GM23248 (cell line): Measurements from ENCODE around the gene THAP2. TPM values are rescaled to one million over a fixed set of nuclear protein-coding genes. Genes with fewer than 3 reads are reported as not detected.

Experiments used
- DNase-seq: peaks from one replicate; pipeline ENCODE4 v3.0.0-alpha.2; 2015
- H2AFZ ChIP-seq: fragments of 200-600 bp; sonication (generic); 2 replicates; pipeline ENCODE4 v1.6.1; 2016; ENCODE audit warnings: antibody characterized with exemption
- H3F3A ChIP-seq: fragments of 200-600 bp; sonication (generic); 2 replicates; pipeline ENCODE4 v1.6.1; 2016; ENCODE audit warnings: mild to moderate bottlenecking, antibody characterized with exemption, mixed run types; ENCODE audit not compliant: insufficient read depth
- H3K27ac ChIP-seq: fragments of 200-600 bp; sonication (generic); 2 replicates; pipeline ENCODE4 v1.5.1; 2016; ENCODE audit warnings: mild to moderate bottlenecking
- H3K27me3 ChIP-seq: fragments of 200-600 bp; sonication (generic); replicated peaks from 2 replicates; pipeline ENCODE4 v1.6.1; 2016; ENCODE audit warnings: mild to moderate bottlenecking; ENCODE audit not compliant: insufficient read depth
- H3K36me3 ChIP-seq: fragments of 200-600 bp; sonication (generic); 2 replicates; pipeline ENCODE4 v1.6.1; 2016; ENCODE audit warnings: low read depth, mild to moderate bottlenecking
- H3K4me1 ChIP-seq: fragments of 200-600 bp; sonication (generic); 2 replicates; pipeline ENCODE4 v1.6.1; 2016; ENCODE audit warnings: mild to moderate bottlenecking; ENCODE audit not compliant: insufficient read depth
- H3K4me2 ChIP-seq: fragments of 200-600 bp; sonication (generic); one replicate; pipeline ENCODE4 v1.6.1; 2016; ENCODE audit warnings: mild to moderate bottlenecking; ENCODE audit not compliant: unreplicated experiment
- H3K4me3 ChIP-seq: fragments of 200-600 bp; sonication (generic); 2 replicates; pipeline ENCODE4 v1.5.1; 2016; ENCODE audit warnings: mild to moderate bottlenecking
- H3K79me2 ChIP-seq: fragments of 200-600 bp; sonication (generic); 2 replicates; pipeline ENCODE4 v1.6.1; 2016; ENCODE audit warnings: mild to moderate bottlenecking; ENCODE audit not compliant: insufficient read depth
- H3K9ac ChIP-seq: fragments of 200-600 bp; sonication (generic); 2 replicates; pipeline ENCODE4 v1.6.1; 2016; ENCODE audit warnings: mild to moderate bottlenecking
- H3K9me2 ChIP-seq: fragments of 200-600 bp; sonication (generic); 2 replicates; pipeline ENCODE4 v1.6.1; 2016; ENCODE audit warnings: mixed run types, mild to moderate bottlenecking, moderate library complexity; ENCODE audit not compliant: insufficient read depth
- H3K9me3 ChIP-seq: fragments of 200-600 bp; sonication (generic); one replicate; pipeline ENCODE4 v1.6.1; 2017; ENCODE audit warnings: low read depth
- H4K20me1 ChIP-seq: fragments of 200-600 bp; sonication (generic); 2 replicates; pipeline ENCODE4 v1.6.0; 2016; ENCODE audit not compliant: insufficient read depth
- EZH2 ChIP-seq: fragments of 200-600 bp; sonication (generic); IDR thresholded peaks from 2 replicates; pipeline ENCODE4 v1.6.1; 2018; ENCODE audit warnings: antibody characterized with exemption, mild to moderate bottlenecking; ENCODE audit not compliant: insufficient read depth, poor library complexity, severe bottlenecking
- EZH2phosphoT487 ChIP-seq: fragments of 200-600 bp; sonication (generic); IDR thresholded peaks from 2 replicates; pipeline ENCODE4 v1.6.1; 2018; ENCODE audit warnings: antibody characterized with exemption, moderate library complexity, mild to moderate bottlenecking, low read depth; ENCODE audit not compliant: insufficient read depth
- WGBS, 2 experiments: methylation state at CpG; one replicate each; pipeline ENCODE4 v1.1.6; 2015 to 2017; ENCODE audit warnings: low lambda C conversion rate in 2 of 2, low coverage in 1 of 2; ENCODE audit errors: missing lambda C conversion rate in 2 of 2; 5-methylcytosine and 5-hydroxymethylcytosine counted together
- in situ Hi-C: fragments of 300-500 bp; cut with MboI; formaldehyde crosslinking; loops from 2 replicates; pipeline ENCODE4 v1.15.0; 2020
- polyA plus RNA-seq: library from polyadenylated mRNA; unstranded; fragments of >200 nt; fragmentation: Nextera tagmentation; extraction: Ambion mirVana; gene quantifications from 2 replicates; pipeline ENCODE4 v1.2.1, GENCODE V29; 2016
- total RNA-seq: library from RNA; depleted of rRNA; stranded (reverse); fragments of >200 nt; shearing (Covaris generic); gene quantifications from 2 replicates; pipeline ENCODE4 v1.2.3, GENCODE V29; 2014

Gene THAP2
- total and polyA plus RNA-seq, 2 experiments from 2014 or later = 7.0 to 10.3 TPM

- no peak for DNase-seq
- Histone ChIP-seq H3K9me3 (no peaks in the 10 kb centered on the region), H3K9me2 (no peaks in the 10 kb centered on the region), H3K36me3 (0 out of 2 replicates have a peak, but pooled peaks cover 4% of the 10 kb centered on the region), H3K4me2 (no peak overlapping the region), H3K27ac (no peak overlapping the region), H4K20me1 (no peaks in the 10 kb centered on the region), H3K4me3 (no peak overlapping the region), H2AFZ (no peak overlapping the region), H3K9ac (no peak overlapping the region), H3F3A (no peaks in the 10 kb centered on the region), H3K27me3 (no peaks in the 10 kb centered on the region), H3K4me1 (no peaks in the 10 kb centered on the region), H3K79me2 (no peaks in the 10 kb centered on the region)
- in situ Hi-C loops = no loop called here
- WGBS, 2 experiments = 93 to 94% methylated on average over 2 of the region's 2 CpGs
- TF ChIP-seq EZH2 (no peak), EZH2phosphoT487 (no peak)
Measured at GRCh38 chr12:71703206-71703605, 39.1 kb downstream of the THAP2 start.

GRCh38 chr12:71704920-71705319 lies 40.8 kb downstream of the THAP2 start:
- 78 to 85% methylated on average over 2 of the region's 2 CpGs for WGBS, 2 experiments
- no peak for TF ChIP-seq EZH2
- no peak for TF ChIP-seq EZH2phosphoT487
- 0 out of 2 replicates have a peak, but pooled peaks cover 4% of the 10 kb centered on the region for H3K36me3 ChIP-seq

GRCh38 chr12:71708658-71709057 lies 44.6 kb downstream of the THAP2 start:
- H3K9ac ChIP-seq = no peak overlapping the region
- H4K20me1 ChIP-seq = no peaks in the 10 kb centered on the region
- no peaks in the 10 kb centered on the region for H3K9me3 ChIP-seq
- DNase-seq = peak; percentile 59
- H3K4me1 ChIP-seq = peaks cover 19% of the 10 kb centered on the region
- no peaks in the 10 kb centered on the region for H3K27me3 ChIP-seq
- no peaks in the 10 kb centered on the region for H3K36me3 ChIP-seq
- in situ Hi-C loops = no loop called here
- no peaks in the 10 kb centered on the region for H3K9me2 ChIP-seq
- peaks cover 18% of the 10 kb centered on the region for H3F3A ChIP-seq
- H3K79me2 ChIP-seq = no peaks in the 10 kb centered on the region
- TF ChIP-seq EZH2phosphoT487 (no peak), EZH2 (no peak)
- H3K4me3 ChIP-seq = no peak overlapping the region
- no peak overlapping the region for H3K27ac ChIP-seq
- WGBS, 2 experiments = 94 to 95% methylated on average over 1 of the region's 1 CpG
- no peak overlapping the region for H2AFZ ChIP-seq
- no peak overlapping the region for H3K4me2 ChIP-seq

More at GRCh38 chr12:71704920-71705319, 40.8 kb downstream of the THAP2 start:
- in situ Hi-C loops = no loop called here
- no peak overlapping the region for H3K4me2 ChIP-seq
- H3K9me2 ChIP-seq = no peaks in the 10 kb centered on the region
- H3K9me3 ChIP-seq = no peaks in the 10 kb centered on the region
- H3K27me3 ChIP-seq = no peaks in the 10 kb centered on the region
- H3K4me3 ChIP-seq = no peak overlapping the region
- peaks cover 11% of the 10 kb centered on the region for H3K4me1 ChIP-seq
- no peaks in the 10 kb centered on the region for H4K20me1 ChIP-seq
- peaks cover 11% of the 10 kb centered on the region for H3F3A ChIP-seq
- no peak for DNase-seq
- H2AFZ ChIP-seq = no peak overlapping the region
- H3K27ac ChIP-seq = no peak overlapping the region
- H3K79me2 ChIP-seq = no peaks in the 10 kb centered on the region
- H3K9ac ChIP-seq = no peak overlapping the region

GRCh38 chr12:71710276-71711125 lies 46.4 kb downstream of the THAP2 start:
- DNase-seq = peak; percentile 92
- Histone ChIP-seq H3K36me3 (no peaks in the 10 kb centered on the region), H3K9ac (no peak overlapping the region), H3K4me2 (peak overlapping the region; percentile 45), H3K27ac (peak overlapping the region; percentile 62), H3K79me2 (no peaks in the 10 kb centered on the region), H2AFZ (no peak overlapping the region), H3K4me1 (peaks cover 19% of the 10 kb centered on the region), H3K4me3 (no peak overlapping the region), H3K9me3 (no peaks in the 10 kb centered on the region), H4K20me1 (no peaks in the 10 kb centered on the region), H3K27me3 (no peaks in the 10 kb centered on the region), H3K9me2 (no peaks in the 10 kb centered on the region), H3F3A (peaks cover 18% of the 10 kb centered on the region)
- 43 to 44% methylated on average over 7 of the region's 7 CpGs for WGBS, 2 experiments
- TF ChIP-seq EZH2phosphoT487 (no peak), EZH2 (no peak)
- in situ Hi-C loops = no loop called here
